ENCODE measurements around the gene SNTG2. TPM values are rescaled to one million over a fixed set of nuclear protein-coding genes. Genes with fewer than 3 reads are reported as not detected.

Gene SNTG2
- total and polyA plus RNA-seq, 2 experiments from 2014 or later = 0.66 to 1.0 TPM

DNA sequence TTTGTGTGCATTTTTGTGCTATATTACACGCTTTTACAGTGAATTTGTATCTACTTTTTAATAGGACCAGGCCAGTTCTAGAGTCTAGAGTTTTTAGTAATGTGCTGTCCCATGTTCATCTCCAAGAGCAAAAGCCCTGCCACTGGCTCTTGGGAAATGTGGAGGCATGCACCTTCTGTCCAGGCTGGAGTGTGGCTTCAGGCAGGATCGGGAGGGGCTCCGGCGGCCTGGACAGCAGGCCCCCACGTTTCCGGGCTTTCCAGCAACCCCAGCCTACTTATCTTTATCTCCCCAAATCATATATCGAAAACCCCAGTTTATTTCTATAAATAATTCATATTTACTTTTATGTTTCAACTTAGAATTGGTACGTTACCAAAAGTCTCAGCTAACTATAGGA, 78.2 kb downstream of the SNTG2 start:
- no peak for DNase-seq (ENCODE audit: low read depth in 1 of 2, low spot score in 1 of 2)
- H3K4me3 ChIP-seq = no peak overlapping the region
- TF ChIP-seq, protein P1, sequence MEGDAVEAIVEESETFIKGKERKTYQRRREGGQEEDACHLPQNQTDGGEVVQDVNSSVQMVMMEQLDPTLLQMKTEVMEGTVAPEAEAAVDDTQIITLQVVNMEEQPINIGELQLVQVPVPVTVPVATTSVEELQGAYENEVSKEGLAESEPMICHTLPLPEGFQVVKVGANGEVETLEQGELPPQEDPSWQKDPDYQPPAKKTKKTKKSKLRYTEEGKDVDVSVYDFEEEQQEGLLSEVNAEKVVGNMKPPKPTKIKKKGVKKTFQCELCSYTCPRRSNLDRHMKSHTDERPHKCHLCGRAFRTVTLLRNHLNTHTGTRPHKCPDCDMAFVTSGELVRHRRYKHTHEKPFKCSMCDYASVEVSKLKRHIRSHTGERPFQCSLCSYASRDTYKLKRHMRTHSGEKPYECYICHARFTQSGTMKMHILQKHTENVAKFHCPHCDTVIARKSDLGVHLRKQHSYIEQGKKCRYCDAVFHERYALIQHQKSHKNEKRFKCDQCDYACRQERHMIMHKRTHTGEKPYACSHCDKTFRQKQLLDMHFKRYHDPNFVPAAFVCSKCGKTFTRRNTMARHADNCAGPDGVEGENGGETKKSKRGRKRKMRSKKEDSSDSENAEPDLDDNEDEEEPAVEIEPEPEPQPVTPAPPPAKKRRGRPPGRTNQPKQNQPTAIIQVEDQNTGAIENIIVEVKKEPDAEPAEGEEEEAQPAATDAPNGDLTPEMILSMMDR (IDR thresholded peaks at IDR 0.05; ENCODE audit: low read depth, low read length) = no peak
- no peaks in the 10 kb centered on the region for H3K9me3 ChIP-seq (ENCODE audit: low read depth)
- no peaks in the 10 kb centered on the region for H3K36me3 ChIP-seq
- H3K4me1 ChIP-seq (ENCODE audit: low read depth) = no peaks in the 10 kb centered on the region
- H3K27ac ChIP-seq = no peak overlapping the region
- H3K27me3 ChIP-seq = peaks cover 4% of the 10 kb centered on the region

DNA sequence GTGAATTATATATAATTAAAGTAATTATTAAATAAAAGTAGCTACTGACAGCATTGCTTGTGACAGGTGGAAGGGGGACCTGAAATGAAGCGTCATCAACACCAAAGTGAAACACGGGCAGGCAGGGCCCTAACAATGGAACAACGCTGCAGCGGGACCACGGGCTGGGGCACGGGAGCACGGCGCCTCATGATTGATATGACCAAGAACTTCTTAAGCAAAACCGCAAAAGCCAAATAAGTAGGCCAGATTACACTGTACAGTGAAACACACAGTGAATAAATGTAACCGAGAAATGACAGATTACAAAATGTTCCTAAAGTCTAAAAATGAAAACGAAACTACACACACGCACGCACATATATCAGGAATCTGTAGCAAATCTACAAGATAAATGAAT, 81.4 kb downstream of the SNTG2 start:
- Histone ChIP-seq H3K4me1 (ENCODE audit: low read depth) (no peaks in the 10 kb centered on the region), H3K27me3 (peaks cover under 1% of the 10 kb centered on the region), H3K27ac (no peak overlapping the region), H3K4me3 (no peak overlapping the region), H3K9me3 (ENCODE audit: low read depth) (no peaks in the 10 kb centered on the region), H3K36me3 (no peaks in the 10 kb centered on the region)
- TF ChIP-seq, protein P1 (IDR thresholded peaks at IDR 0.05; ENCODE audit: low read depth, low read length) = no peak
- DNase-seq (ENCODE audit: low read depth in 1 of 2, low spot score in 1 of 2) = no peak

DNA sequence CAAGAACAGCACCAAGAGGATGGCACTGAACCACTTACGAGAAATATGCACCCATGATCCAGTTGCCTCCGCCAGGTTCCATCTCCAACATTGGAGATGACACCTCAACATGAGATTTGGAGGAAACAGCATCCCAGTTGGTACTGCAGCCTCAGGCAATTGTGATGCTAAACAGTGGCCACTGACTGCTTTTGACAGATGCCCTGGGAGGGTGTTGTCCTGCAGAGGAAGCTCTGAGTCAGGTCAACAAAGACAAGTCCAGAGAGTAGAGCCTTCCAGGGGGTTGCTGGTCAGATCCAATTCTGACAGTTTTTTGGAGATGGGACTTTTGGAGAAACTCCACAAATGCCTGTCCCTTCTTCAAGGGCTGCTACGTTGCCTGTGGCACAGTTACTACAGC, 82.4 kb downstream of the SNTG2 start:
- no peak for DNase-seq (ENCODE audit: low read depth in 1 of 2, low spot score in 1 of 2)
- Histone ChIP-seq H3K27ac (no peak overlapping the region), H3K36me3 (no peaks in the 10 kb centered on the region), H3K9me3 (ENCODE audit: low read depth) (no peaks in the 10 kb centered on the region), H3K4me3 (no peak overlapping the region), H3K27me3 (no peaks in the 10 kb centered on the region), H3K4me1 (ENCODE audit: low read depth) (no peaks in the 10 kb centered on the region)
- TF ChIP-seq, protein P1 (IDR thresholded peaks at IDR 0.05; ENCODE audit: low read depth, low read length) = no peak

DNA sequence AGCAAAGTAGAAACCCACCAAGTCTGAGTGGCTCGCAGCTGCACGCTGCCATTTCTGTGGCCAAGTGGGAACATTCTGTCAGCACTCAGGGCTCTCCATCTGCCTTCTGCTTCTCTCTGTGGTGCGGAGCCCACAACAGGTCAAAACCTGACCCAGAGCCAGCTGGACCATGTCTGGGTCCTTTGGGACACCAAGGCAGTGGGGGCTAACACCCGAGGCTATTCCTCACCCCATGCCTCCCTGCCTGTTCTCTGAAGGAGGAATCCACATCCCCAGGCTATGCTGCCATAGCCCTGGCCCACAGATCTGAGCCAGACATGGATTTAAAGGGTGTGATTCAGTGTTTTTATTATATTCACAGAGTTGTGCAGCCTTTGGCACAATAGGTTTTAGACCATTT, 86.4 kb downstream of the SNTG2 start:
- no peak for DNase-seq (ENCODE audit: low read depth in 1 of 2, low spot score in 1 of 2)
- no peaks in the 10 kb centered on the region for H3K4me1 ChIP-seq (ENCODE audit: low read depth)
- no peak overlapping the region for H3K4me3 ChIP-seq
- H3K9me3 ChIP-seq (ENCODE audit: low read depth) = no peaks in the 10 kb centered on the region
- H3K27me3 ChIP-seq = no peaks in the 10 kb centered on the region
- no peak overlapping the region for H3K27ac ChIP-seq
- no peaks in the 10 kb centered on the region for H3K36me3 ChIP-seq
- TF ChIP-seq, protein P1 (IDR thresholded peaks at IDR 0.05; ENCODE audit: low read depth, low read length) = no peak

GRCh38 chr2:1039549-1039948, 88.9 kb downstream of the SNTG2 start:
- TF ChIP-seq, protein P1 (IDR thresholded peaks at IDR 0.05; ENCODE audit: low read depth, low read length) = no peak
- H3K9me3 ChIP-seq (ENCODE audit: low read depth) = no peaks in the 10 kb centered on the region
- H3K4me1 ChIP-seq (ENCODE audit: low read depth) = no peaks in the 10 kb centered on the region
- H3K27ac ChIP-seq = no peak overlapping the region
- H3K36me3 ChIP-seq = no peaks in the 10 kb centered on the region
- DNase-seq (ENCODE audit: low read depth in 1 of 2, low spot score in 1 of 2) = no peak
- no peak overlapping the region for H3K4me3 ChIP-seq
- H3K27me3 ChIP-seq = no peaks in the 10 kb centered on the region

Measured in cardiac muscle cell (in vitro differentiated cells and primary cell).